Pancreas (tissue), 10 donors: ENCODE results near the gene TMEM97. TPM values are rescaled to one million over a fixed set of nuclear protein-coding genes. Genes with fewer than 3 reads are reported as not detected.
"Not testable (repeated sequence)": the region's sequence is repeated elsewhere in the genome, so short reads cannot be mapped to it uniquely, and the experiment has no call there.

Experiments
- ATAC-seq, 4 donors: fragments of 200-7000 bp; cut with Tn5 transposase; one replicate each; pipeline versions ENCODE4 v1.8.0 to v1.9.1; 2020; ENCODE audit warnings: mild to moderate bottlenecking in 4 of 4, moderate library complexity in 4 of 4
- DNase-seq, 6 donors: peaks; one replicate each; pipeline ENCODE4 v3.0.0-alpha.2; 2020
- FAIRE-seq: peaks from 2 replicates; lab custom pipeline; 2012; peaks lifted over from hg19 to GRCh38; lab: Jason Lieb, UNC
- H3K27ac ChIP-seq, 4 donors: fragments of 200-600 bp; sonication (generic); 1 replicate in 3 of 4; 2 replicates in 1 of 4; pipeline versions ENCODE4 v1.5.0 to v1.8.0; 2020
- H3K27me3 ChIP-seq, 4 donors: fragments of 200-600 bp; one replicate each; pipeline ENCODE4 v1.8.0; 2021
- H3K36me3 ChIP-seq, 3 donors: fragments of 200-600 bp; sonication (generic) in 1 of 3; one replicate each; pipeline versions ENCODE4 v1.5.0 to v1.8.0; 2020 to 2021
- H3K4me1 ChIP-seq, 3 donors: fragments of 200-600 bp; one replicate each; pipeline ENCODE4 v1.8.0; 2021
- H3K4me3 ChIP-seq, 4 donors: fragments of 200-600 bp; sonication (generic) in 2 of 4; one replicate each; pipeline versions ENCODE4 v1.5.0 to v1.8.0; 2020 to 2021
- H3K9me3 ChIP-seq, 4 donors: fragments of 200-600 bp; one replicate each; pipeline ENCODE4 v1.8.0; 2021
- CTCF ChIP-seq, 4 donors: fragments of 200-600 bp; sonication (generic) in 3 of 4; IDR thresholded peaks; one replicate each; pipeline versions ENCODE4 v1.5.0 to v1.8.0; 2021; ENCODE audit warnings: antibody characterized with exemption in 4 of 4
- WGBS, 2 donors: extraction: QIAGEN DNeasy Blood & Tissue Kit; methylation state at CpG; one replicate each; pipeline ENCODE4 v1.1.7; 2013; 5-methylcytosine and 5-hydroxymethylcytosine counted together
- intact Hi-C, 3 donors: fragments of 100-400 bp; cut with DNase I; formaldehyde crosslinking; loops; one replicate each; pipeline versions ENCODE4 v1.11.1 to v1.14.2; 2022
- polyA plus RNA-seq, 2 donors: library from polyadenylated mRNA; stranded (reverse); fragments of 200-250 nt; gene quantifications; one replicate each; pipeline ENCODE4 v1.2.3, GENCODE V29; 2013
- total RNA-seq, 6 donors: library from RNA; stranded (reverse); fragmentation: NEBNext Ultra II Directional in 4 of 6; extraction: Animal tissue kit (Norgen Biotek cat#: 25700) in 4 of 6; gene quantifications; one replicate each; pipeline versions ENCODE4 v1.2.1 to v1.2.4, GENCODE V29; 2021 to 2023
- donor health status: healthy with polysubstance abuse.
- donor health status: DM: no; HTN: no; CAD: no; lungs with moderate emphysema.
- donor health status: DM: no; HTN: no; CAD: no.
- donor health status: control.
- donor health status: control.
- donor health status: Bipolar disorder and iron deficiency.
- donor health status: DM: yes; HTN: yes; CAD: no.
- donor health status: DM: no; HTN: no; CAD: no.
- donor health status: DM: no; HTN: no; CAD: no.
- donor health status: DM: yes; HTN: yes; CAD: no.

The TMEM97 gene
- total and polyA plus RNA-seq, 8 donors, result 13.1 to 129 (median 102) TPM

- peak within 1 kb of the TSS; percentile 63 to 94 (median 88) for H3K4me3 ChIP-seq
- H3K27me3 ChIP-seq, result no peaks in the 10 kb centered on the region
- intact Hi-C loops, result no loop called here
- DNase-seq, result peak; percentile 94 to 100 (median 99)
- peak; percentile 87 to 92 (median 90) for ATAC-seq
- WGBS, 2 donors, result 0 to 1% methylated on average over 54 to 62 of the region's 62 CpGs
- no peak for TF ChIP-seq CTCF (IDR thresholded peaks at IDR 0.05)
- H3K4me1 ChIP-seq, result peaks cover 12 to 45% (median 35%) of the 10 kb centered on the region in 3 donors
- peaks cover 0 to 10% (median 0%) of the 10 kb centered on the region in 3 donors for H3K36me3 ChIP-seq
- H3K27ac ChIP-seq, result peak within 1 kb of the TSS; percentile 86 to 98 (median 97)
- FAIRE-seq, result peak; percentile 91
- no peaks in the 10 kb centered on the region for H3K9me3 ChIP-seq
Measured at GRCh38 chr17:28335201-28335958, 16.4 kb downstream of the TMEM97 start, which contains the start of the genes IFT20 and TNFAIP1. Gene IFT20 (minus strand): TSS chr17:28335472. CDS start chr17:28331985, 3,487 bp downstream. Gene TNFAIP1 (plus strand): TSS chr17:28335761. CDS start chr17:28339522, 3,761 bp downstream.

GRCh38 chr17:28335959-28336871 is 17.2 kb downstream of the TMEM97 start:
- H3K4me3 ChIP-seq, result peak overlapping the region; percentile 63 to 94 (median 88)
- H3K4me1 ChIP-seq, result peaks cover 12 to 45% (median 35%) of the 10 kb centered on the region in 3 donors
- peaks cover 3 to 18% (median 7%) of the 10 kb centered on the region in 3 donors for H3K36me3 ChIP-seq
- no peaks in the 10 kb centered on the region for H3K27me3 ChIP-seq
- WGBS, 2 donors, result 2% methylated on average over 29 of the region's 29 CpGs
- DNase-seq, result peak in 4 of 6 donors; percentile 75 to 82 (median 78)
- H3K27ac ChIP-seq, result peak overlapping the region; percentile 86 to 98 (median 97)
- ATAC-seq, result peak; percentile 44 to 63 (median 52)
- no peak for FAIRE-seq
- no peaks in the 10 kb centered on the region for H3K9me3 ChIP-seq
- intact Hi-C loops, result no loop called here
- TF ChIP-seq CTCF (IDR thresholded peaks at IDR 0.05), result no peak

GRCh38 chr17:28338056-28338768 is 19.2 kb downstream of the TMEM97 start:
- FAIRE-seq (no peak), ATAC-seq (no peak), DNase-seq (no peak)
- intact Hi-C loops, result no loop called here
- peaks cover 7 to 34% (median 19%) of the 10 kb centered on the region in 3 donors for H3K36me3 ChIP-seq
- no peak overlapping the region for H3K4me3 ChIP-seq
- no peaks in the 10 kb centered on the region for H3K27me3 ChIP-seq
- peaks cover 12 to 32% (median 31%) of the 10 kb centered on the region in 3 donors for H3K4me1 ChIP-seq
- H3K9me3 ChIP-seq, result no peaks in the 10 kb centered on the region
- WGBS, 2 donors, result 54 to 61% methylated on average over 5 of the region's 5 CpGs
- no peak for TF ChIP-seq CTCF (IDR thresholded peaks at IDR 0.05)
- H3K27ac ChIP-seq, result peak overlapping the region in 2 of 4 donors; percentile 4 to 30

GRCh38 chr17:28338769-28339212 is 19.8 kb downstream of the TMEM97 start:
- DNase-seq, FAIRE-seq, ATAC-seq, H3K27me3 ChIP-seq, H3K9me3 ChIP-seq, intact Hi-C loops, H3K4me3 ChIP-seq: not testable (repeated sequence)
- 90 to 91% methylated on average over 8 of the region's 8 CpGs for WGBS, 2 donors
- H3K4me1 ChIP-seq, result peaks cover 12 to 30% (median 25%) of the 10 kb centered on the region in 3 donors
- peaks cover 7 to 40% (median 19%) of the 10 kb centered on the region in 3 donors for H3K36me3 ChIP-seq
- H3K27ac ChIP-seq, result peak overlapping the region in 2 of 4 donors; percentile 4 to 30
